Tibial artery (tissue), 4 donors: ENCODE results near the gene FAM200C.
"Not testable (repeated sequence)": the region's sequence is repeated elsewhere in the genome, so short reads cannot be mapped to it uniquely, and the experiment has no call there.

Experiments
- DNase-seq, 2 donors: peaks; one replicate each; pipeline ENCODE4 v3.0.0-alpha.2; 2019
- H3K27ac ChIP-seq, 2 donors: fragments of 200-600 bp; sonication (generic) in 1 of 2; 1 replicate in 1 of 2; 2 replicates in 1 of 2; pipeline ENCODE4 v1.5.1; 2018 to 2019; ENCODE audit warnings: mild to moderate bottlenecking in 1 of 2
- H3K27me3 ChIP-seq, 2 donors: fragments of 200-600 bp; sonication (generic) in 1 of 2; one replicate each; pipeline versions ENCODE4 v1.5.1 to v1.6.0; 2016 to 2019
- H3K36me3 ChIP-seq, 3 donors: fragments of 200-600 bp; sonication (generic) in 2 of 3; one replicate each; pipeline ENCODE4 v1.5.1; 2016 to 2019; ENCODE audit warnings: mild to moderate bottlenecking in 2 of 3
- H3K4me1 ChIP-seq, 4 donors: fragments of 200-600 bp; sonication (generic) in 2 of 4; 1 replicate in 3 of 4; 2 replicates in 1 of 4; pipeline ENCODE4 v1.5.1; 2016 to 2019
- H3K4me3 ChIP-seq, 2 donors: fragments of 200-600 bp; sonication (generic) in 1 of 2; 1 replicate in 1 of 2; 2 replicates in 1 of 2; pipeline ENCODE4 v1.5.1; 2018 to 2019; ENCODE audit warnings: mild to moderate bottlenecking in 2 of 2
- H3K9me3 ChIP-seq, 3 donors: fragments of 200-600 bp; sonication (generic) in 1 of 3; one replicate each; pipeline ENCODE4 v1.5.1; 2016 to 2019
- CTCF ChIP-seq, 2 experiments: fragments of 200-600 bp in 1 of 2; fragments of 450-650 bp in 1 of 2; IDR thresholded peaks; one replicate each; pipeline ENCODE4 v1.5.1; 2017 to 2019; ENCODE audit warnings: antibody characterized with exemption in 2 of 2, mild to moderate bottlenecking in 1 of 2, moderate library complexity in 1 of 2
- intact Hi-C: fragments of 100-400 bp; cut with DNase I; formaldehyde crosslinking; loops from one replicate; pipeline ENCODE4 v1.15.0; 2023; ENCODE audit warnings: low total_unique reads

FAM200C gene

GRCh38 chr5:160437271-160437670 lies 37.4 kb upstream of the FAM200C start:
- peaks cover 0 to 10% (median 6%) of the 10 kb centered on the region in 4 donors for H3K4me1 ChIP-seq
- intact Hi-C loops = no loop called here
- H3K4me3 ChIP-seq = no peak overlapping the region
- H3K27ac ChIP-seq = no peak overlapping the region
- no peak for DNase-seq
- TF ChIP-seq CTCF (IDR thresholded peaks at IDR 0.05) = no peak
- peaks cover 0 to 2% of the 10 kb centered on the region in 2 donors for H3K27me3 ChIP-seq
- no peaks in the 10 kb centered on the region for H3K36me3 ChIP-seq
- H3K9me3 ChIP-seq = no peaks in the 10 kb centered on the region

GRCh38 chr5:160436661-160437060 lies 36.8 kb upstream of the FAM200C start:
- H3K27ac ChIP-seq, intact Hi-C loops, H3K9me3 ChIP-seq, H3K36me3 ChIP-seq, H3K4me1 ChIP-seq, DNase-seq, H3K4me3 ChIP-seq, H3K27me3 ChIP-seq: not testable (repeated sequence)

GRCh38 chr5:160436017-160436416 lies 36.2 kb upstream of the FAM200C start:
- no peak overlapping the region for H3K4me3 ChIP-seq
- no peak for TF ChIP-seq CTCF (IDR thresholded peaks at IDR 0.05)
- intact Hi-C loops = no loop called here

GRCh38 chr5:160435532-160435931 lies 35.7 kb upstream of the FAM200C start:
- Histone ChIP-seq H3K4me1 (peaks cover 0 to 10% (median 6%) of the 10 kb centered on the region in 4 donors), H3K9me3 (no peaks in the 10 kb centered on the region), H3K36me3 (no peaks in the 10 kb centered on the region), H3K4me3 (no peak overlapping the region), H3K27ac (no peak overlapping the region), H3K27me3 (peaks cover 0 to 2% of the 10 kb centered on the region in 2 donors)
- TF ChIP-seq CTCF (IDR thresholded peaks at IDR 0.05) = no peak
- no peak for DNase-seq
- intact Hi-C loops = no loop called here

More at GRCh38 chr5:160436017-160436416, 36.2 kb upstream of the FAM200C start:
- Histone ChIP-seq H3K4me1 (peaks cover 0 to 10% (median 6%) of the 10 kb centered on the region in 4 donors), H3K36me3 (no peaks in the 10 kb centered on the region), H3K27me3 (peaks cover 0 to 2% of the 10 kb centered on the region in 2 donors), H3K27ac (no peak overlapping the region), H3K9me3 (no peaks in the 10 kb centered on the region)
- DNase-seq = no peak

GRCh38 chr5:160434022-160434531 lies 34.2 kb upstream of the FAM200C start:
- Histone ChIP-seq H3K4me3 (no peak overlapping the region), H3K9me3 (no peaks in the 10 kb centered on the region), H3K27me3 (peaks cover 0 to 2% of the 10 kb centered on the region in 2 donors), H3K36me3 (no peaks in the 10 kb centered on the region), H3K27ac (no peak overlapping the region), H3K4me1 (peaks cover 0 to 8% (median 6%) of the 10 kb centered on the region in 4 donors)
- no peak for DNase-seq
- intact Hi-C loops = no loop called here
- no peak for TF ChIP-seq CTCF (IDR thresholded peaks at IDR 0.05)

- TF ChIP-seq CTCF (IDR thresholded peaks at IDR 0.05) = no peak
- H3K36me3 ChIP-seq = no peaks in the 10 kb centered on the region
- H3K27me3 ChIP-seq = peaks cover 0 to 2% of the 10 kb centered on the region in 2 donors
- no peaks in the 10 kb centered on the region for H3K4me1 ChIP-seq
- H3K4me3 ChIP-seq = no peak overlapping the region
- H3K27ac ChIP-seq = no peak overlapping the region
- no peak for DNase-seq
- intact Hi-C loops = no loop called here
- no peaks in the 10 kb centered on the region for H3K9me3 ChIP-seq
Observed at GRCh38 chr5:160432787-160433186, 32.9 kb upstream of the FAM200C start.
